ENCODE measurements around the gene MORC3. TPM values are rescaled to one million over a fixed set of nuclear protein-coding genes. Genes with fewer than 3 reads are reported as not detected.
"Not testable (repeated sequence)": the region's sequence is repeated elsewhere in the genome, so short reads cannot be mapped to it uniquely, and the experiment has no call there.

MORC3 gene
- total RNA-seq, 1 experiment from 2014 or later, result 35.2 TPM

- DNase-seq (ENCODE audit: low read depth), result peak; percentile 74
Measured at GRCh38 chr21:36385233-36386030, 65.4 kb downstream of the MORC3 start, which contains the start of gene CHAF1B. CHAF1B (plus strand) TSS chr21:36385392; CDS start chr21:36386137, 745 bp downstream.

- DNase-seq (ENCODE audit: low read depth), result no peak
Measured at GRCh38 chr21:36386031-36386642, 66.1 kb downstream of the MORC3 start.

GRCh38 chr21:36388096-36388495 is 68.1 kb downstream of the MORC3 start:
- no peak for DNase-seq (ENCODE audit: low read depth)

- no peak for DNase-seq (ENCODE audit: low read depth)
Measured at GRCh38 chr21:36388835-36389234, 68.8 kb downstream of the MORC3 start.

- DNase-seq (ENCODE audit: low read depth), result not testable (repeated sequence)
Measured at GRCh38 chr21:36391649-36392048, 71.7 kb downstream of the MORC3 start.

GRCh38 chr21:36395353-36396111 is 75.5 kb downstream of the MORC3 start:
- no peak for DNase-seq (ENCODE audit: low read depth)

GRCh38 chr21:36396325-36396724 is 76.3 kb downstream of the MORC3 start:
- DNase-seq (ENCODE audit: low read depth), result no peak

- DNase-seq (ENCODE audit: low read depth), result no peak
Measured at GRCh38 chr21:36396971-36397370, 77.0 kb downstream of the MORC3 start.

- no peak for DNase-seq (ENCODE audit: low read depth)
Measured at GRCh38 chr21:36397606-36398005, 77.6 kb downstream of the MORC3 start.

GRCh38 chr21:36399736-36400135 is 79.7 kb downstream of the MORC3 start:
- not testable (repeated sequence) for DNase-seq (ENCODE audit: low read depth)

- no peak for DNase-seq (ENCODE audit: low read depth)
Measured at GRCh38 chr21:36400719-36401118, 80.7 kb downstream of the MORC3 start.

GRCh38 chr21:36402339-36402738 is 82.3 kb downstream of the MORC3 start:
- no peak for DNase-seq (ENCODE audit: low read depth)

- no peak for DNase-seq (ENCODE audit: low read depth)
Measured at GRCh38 chr21:36403713-36404112, 83.7 kb downstream of the MORC3 start.

GRCh38 chr21:36408568-36408967 is 88.6 kb downstream of the MORC3 start:
- no peak for DNase-seq (ENCODE audit: low read depth)

GRCh38 chr21:36411301-36411700 is 91.3 kb downstream of the MORC3 start:
- no peak for DNase-seq (ENCODE audit: low read depth)

- DNase-seq (ENCODE audit: low read depth), result no peak
Measured at GRCh38 chr21:36412916-36413315, 92.9 kb downstream of the MORC3 start.

GRCh38 chr21:36415375-36415774 is 95.4 kb downstream of the MORC3 start:
- DNase-seq (ENCODE audit: low read depth), result no peak

- DNase-seq (ENCODE audit: low read depth), result no peak
Measured at GRCh38 chr21:36419241-36419640, 99.2 kb downstream of the MORC3 start.

- peak; percentile 89 for DNase-seq (ENCODE audit: low read depth)
Measured at GRCh38 chr21:36419996-36420395, 100.0 kb downstream of the MORC3 start.

GRCh38 chr21:36420571-36421339 is 100.8 kb downstream of the MORC3 start:
- no peak for DNase-seq (ENCODE audit: low read depth)

- peak; percentile 73 for DNase-seq (ENCODE audit: low read depth)
Measured at GRCh38 chr21:36422279-36423098, 102.5 kb downstream of the MORC3 start.
